ENCODE measurements around the gene ABHD13.
"Not testable (repeated sequence)": the region's sequence is repeated elsewhere in the genome, so short reads cannot be mapped to it uniquely, and the experiment has no call there.

The ABHD13 gene

DNA sequence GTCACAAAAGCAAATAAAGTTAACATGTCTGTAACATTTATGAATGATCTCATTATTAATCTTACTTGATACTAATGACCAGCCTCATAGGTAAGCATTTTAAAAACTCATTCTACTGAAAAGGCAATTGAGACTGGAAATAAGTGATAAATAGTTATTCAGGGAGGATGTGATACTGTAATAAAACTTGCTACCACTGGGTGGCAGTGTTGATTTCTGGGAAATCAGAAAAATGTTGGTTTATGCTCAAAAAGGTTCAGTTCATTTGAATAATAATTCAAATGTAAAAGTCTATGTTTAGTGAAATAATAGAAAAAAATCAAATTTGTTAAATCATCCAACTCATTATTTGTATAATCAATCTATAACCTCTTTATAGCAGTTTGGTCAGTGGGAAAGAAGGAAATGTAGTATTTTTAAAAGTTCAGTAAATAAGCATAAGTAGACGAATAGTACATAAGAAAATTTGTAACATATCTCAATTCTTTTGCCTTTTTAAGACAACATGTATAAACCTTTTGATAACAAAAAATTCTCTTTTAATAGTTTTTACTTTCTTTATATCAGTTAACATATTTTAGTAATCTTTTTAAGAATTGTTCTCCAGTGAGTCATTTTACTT, 9.6 kb downstream of the ABHD13 start:
- Histone ChIP-seq H3K4me1 (ENCODE audit: insufficient read depth, low read length) (no peaks in the 10 kb centered on the region), H3K36me3 (ENCODE audit: insufficient read depth, low read depth, low read length) (peaks cover 6% of the 10 kb centered on the region; the same call in 1 of the 2 replicates), H3K27ac (ENCODE audit: low read length) (no peak overlapping the region), H3K27me3 (ENCODE audit: insufficient read depth, low read length) (no peaks in the 10 kb centered on the region), H3K4me3 (ENCODE audit: low read length) (no peak overlapping the region), H3K9ac (ENCODE audit: low read depth, low read length) (no peak overlapping the region), H3K9me3 (ENCODE audit: insufficient read depth, low read depth, low read length) (no peaks in the 10 kb centered on the region)

DNA sequence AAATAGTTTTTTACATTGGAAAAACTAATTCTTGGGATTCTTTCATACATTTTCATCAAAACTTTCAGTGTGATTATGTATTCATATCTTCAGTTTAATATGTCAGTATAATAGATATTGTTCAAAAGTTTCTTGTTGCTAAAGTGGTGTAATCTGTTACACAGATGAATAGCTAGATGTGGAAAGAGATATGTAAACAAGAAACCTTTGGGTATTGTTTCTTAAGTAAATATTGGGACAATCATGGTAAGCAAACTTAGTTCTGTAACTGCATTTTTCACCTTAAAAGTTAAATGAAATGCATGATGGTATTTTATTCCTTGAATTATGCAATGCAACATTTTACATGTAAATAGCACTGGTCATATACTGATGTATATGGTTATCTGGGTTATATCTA, 12.2 kb downstream of the ABHD13 start:
- H3K4me3 ChIP-seq (ENCODE audit: low read length) = no peak overlapping the region
- no peaks in the 10 kb centered on the region for H3K9me3 ChIP-seq (ENCODE audit: insufficient read depth, low read depth, low read length)
- H3K27me3 ChIP-seq (ENCODE audit: insufficient read depth, low read length) = no peaks in the 10 kb centered on the region
- H3K27ac ChIP-seq (ENCODE audit: low read length) = no peak overlapping the region
- no peaks in the 10 kb centered on the region for H3K4me1 ChIP-seq (ENCODE audit: insufficient read depth, low read length)
- no peak overlapping the region for H3K9ac ChIP-seq (ENCODE audit: low read depth, low read length)
- peaks cover 6% of the 10 kb centered on the region; the same call in 1 of the 2 replicates for H3K36me3 ChIP-seq (ENCODE audit: insufficient read depth, low read depth, low read length)

DNA sequence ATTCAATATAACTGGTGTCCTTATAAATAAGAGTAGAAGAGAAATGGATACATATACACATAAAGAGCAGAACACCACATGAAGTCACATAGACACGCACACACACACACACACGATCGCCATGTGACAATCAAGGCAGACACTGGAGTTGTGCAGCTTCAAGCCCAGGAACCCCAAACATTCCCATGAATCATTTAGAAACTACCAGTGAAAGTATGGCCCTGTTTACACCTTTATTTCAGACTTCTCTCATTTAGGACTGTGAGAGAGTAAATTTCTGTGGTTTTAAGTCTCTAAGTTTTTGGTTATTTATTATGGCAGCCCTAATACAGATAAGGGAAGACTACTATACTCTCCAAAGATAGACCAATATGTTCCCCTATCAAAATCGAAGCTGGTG, 31.0 kb downstream of the ABHD13 start:
- Histone ChIP-seq H3K36me3 (ENCODE audit: insufficient read depth, low read depth, low read length) (no peaks in the 10 kb centered on the region), H3K9ac (ENCODE audit: low read depth, low read length) (no peak overlapping the region), H3K4me3 (ENCODE audit: low read length) (no peak overlapping the region), H3K27ac (ENCODE audit: low read length) (no peak overlapping the region), H3K27me3 (ENCODE audit: insufficient read depth, low read length) (no peaks in the 10 kb centered on the region), H3K9me3 (ENCODE audit: insufficient read depth, low read depth, low read length) (no peaks in the 10 kb centered on the region), H3K4me1 (ENCODE audit: insufficient read depth, low read length) (no peaks in the 10 kb centered on the region)

DNA sequence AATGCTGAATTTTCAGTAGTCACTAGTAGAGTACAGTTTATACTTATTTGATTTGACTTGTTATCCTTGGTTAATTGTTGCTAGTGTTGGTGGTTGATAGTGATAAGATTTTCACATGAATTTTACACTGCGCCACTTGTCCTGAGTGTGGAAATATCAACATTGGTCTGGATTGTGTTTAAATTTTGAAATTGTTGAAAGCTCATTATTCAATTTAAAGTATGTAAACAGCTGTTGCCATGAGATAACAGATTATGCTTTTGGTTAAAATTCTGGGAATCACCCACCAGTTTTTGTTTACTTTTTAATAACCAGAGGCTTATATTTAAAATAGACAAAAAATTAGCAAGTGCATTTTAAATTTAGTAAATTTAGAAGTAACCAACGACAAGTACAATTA, 39.1 kb downstream of the ABHD13 start:
- Histone ChIP-seq H3K36me3 (ENCODE audit: insufficient read depth, low read depth, low read length) (no peaks in the 10 kb centered on the region), H3K9ac (ENCODE audit: low read depth, low read length) (no peak overlapping the region), H3K9me3 (ENCODE audit: insufficient read depth, low read depth, low read length) (no peaks in the 10 kb centered on the region), H3K27ac (ENCODE audit: low read length) (no peak overlapping the region), H3K4me1 (ENCODE audit: insufficient read depth, low read length) (no peaks in the 10 kb centered on the region), H3K4me3 (ENCODE audit: low read length) (no peak overlapping the region), H3K27me3 (ENCODE audit: insufficient read depth, low read length) (no peaks in the 10 kb centered on the region)

DNA sequence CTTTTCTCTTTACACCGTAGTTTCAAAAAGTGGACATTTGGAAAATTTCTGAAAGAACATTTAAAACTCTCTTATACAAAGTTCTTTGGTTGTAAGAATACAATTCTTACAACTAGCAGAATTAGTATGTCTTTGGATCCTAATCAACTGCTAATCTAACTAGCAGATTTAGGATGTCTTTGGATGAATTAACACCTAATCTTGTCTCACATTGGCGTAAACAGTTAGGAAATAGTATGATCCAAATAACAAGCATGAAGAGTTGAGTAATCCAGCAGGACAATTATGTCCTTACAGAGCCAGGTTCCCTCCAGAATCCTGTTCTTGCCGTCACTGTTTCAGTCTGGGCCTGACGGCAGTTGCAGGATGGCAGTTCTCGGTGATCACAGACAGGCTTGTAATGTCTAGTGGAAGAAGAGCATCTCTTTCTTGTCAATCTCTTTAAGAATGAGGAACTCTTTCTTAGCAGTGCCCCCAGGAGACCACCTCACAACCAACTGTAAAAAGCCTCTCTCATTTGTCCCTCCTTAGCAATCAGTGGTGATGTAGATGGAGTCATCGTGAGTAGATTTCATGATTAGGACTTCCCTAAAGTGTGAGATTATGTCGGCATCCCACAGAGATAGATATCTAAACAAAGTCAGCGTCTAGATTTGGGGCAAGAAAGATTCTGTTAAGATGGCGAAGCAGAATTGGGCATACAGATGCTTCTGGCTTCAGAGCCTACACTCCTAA, 45.6 kb downstream of the ABHD13 start:
- Histone ChIP-seq H3K9me3 (ENCODE audit: insufficient read depth, low read depth, low read length) (no peaks in the 10 kb centered on the region), H3K36me3 (ENCODE audit: insufficient read depth, low read depth, low read length) (no peaks in the 10 kb centered on the region), H3K4me1 (ENCODE audit: insufficient read depth, low read length) (no peaks in the 10 kb centered on the region)

DNA sequence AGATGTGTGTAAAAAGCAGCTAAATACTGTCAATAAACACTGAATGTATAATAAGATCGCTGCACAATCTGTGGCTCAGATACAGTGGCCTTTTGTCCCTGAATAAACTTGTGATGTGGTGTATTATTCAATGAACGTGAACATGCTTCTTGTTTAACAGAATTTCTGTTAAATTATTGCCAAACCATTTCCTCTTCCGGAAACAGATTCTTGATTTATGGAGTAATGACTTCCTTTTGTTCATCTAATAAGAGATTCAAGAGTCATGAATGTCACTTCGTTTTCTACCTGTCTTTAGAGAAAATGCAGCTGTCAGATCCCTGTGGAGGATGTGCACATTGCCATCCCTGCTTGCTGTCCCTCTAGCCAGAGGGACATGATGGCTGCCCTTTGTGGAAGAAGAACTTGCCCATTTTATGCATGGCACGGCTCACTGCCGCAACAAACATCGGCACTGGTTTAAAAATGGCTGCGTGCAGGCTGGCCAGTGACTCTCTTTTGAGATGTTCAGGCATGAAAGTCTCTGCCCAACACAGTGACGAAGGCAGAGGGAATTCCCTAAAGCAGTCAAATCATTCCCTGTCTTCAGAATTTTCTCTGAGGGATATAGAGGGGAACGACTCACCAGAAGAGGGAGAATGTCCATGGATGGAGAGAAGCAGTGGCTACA, 48.3 kb downstream of the ABHD13 start:
- H3K27ac ChIP-seq (ENCODE audit: low read length) = no peak overlapping the region
- no peaks in the 10 kb centered on the region for H3K27me3 ChIP-seq (ENCODE audit: insufficient read depth, low read length)
- no peaks in the 10 kb centered on the region for H3K36me3 ChIP-seq (ENCODE audit: insufficient read depth, low read depth, low read length)
- no peaks in the 10 kb centered on the region for H3K9me3 ChIP-seq (ENCODE audit: insufficient read depth, low read depth, low read length)
- no peak overlapping the region for H3K4me3 ChIP-seq (ENCODE audit: low read length)
- no peaks in the 10 kb centered on the region for H3K4me1 ChIP-seq (ENCODE audit: insufficient read depth, low read length)
- no peak overlapping the region for H3K9ac ChIP-seq (ENCODE audit: low read depth, low read length)

More for the DNA sequence above, 45.6 kb downstream of the ABHD13 start:
- Histone ChIP-seq H3K4me3 (ENCODE audit: low read length) (no peak overlapping the region), H3K27ac (ENCODE audit: low read length) (no peak overlapping the region), H3K9ac (ENCODE audit: low read depth, low read length) (no peak overlapping the region), H3K27me3 (ENCODE audit: insufficient read depth, low read length) (no peaks in the 10 kb centered on the region)

DNA sequence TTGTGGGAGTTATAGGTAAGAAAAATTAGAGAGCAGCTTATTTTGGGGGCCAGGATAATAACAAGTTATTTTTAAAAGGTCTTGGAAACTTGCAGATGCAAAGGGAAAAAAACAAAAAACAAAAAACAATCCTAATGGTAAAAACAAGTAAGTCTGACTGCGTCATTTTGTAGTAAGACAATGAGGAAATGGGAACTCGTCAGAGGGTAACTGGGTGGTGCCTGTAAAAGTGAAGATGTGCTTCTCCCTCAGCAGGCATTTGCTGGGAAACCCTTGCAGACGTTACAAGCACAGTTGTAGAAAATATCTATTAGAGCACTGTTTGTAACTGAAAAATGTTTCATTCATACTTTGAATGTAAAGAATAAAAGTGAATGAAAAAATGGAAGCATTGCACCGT, 49.2 kb downstream of the ABHD13 start:
- no peaks in the 10 kb centered on the region for H3K9me3 ChIP-seq (ENCODE audit: insufficient read depth, low read depth, low read length)
- no peaks in the 10 kb centered on the region for H3K4me1 ChIP-seq (ENCODE audit: insufficient read depth, low read length)
- no peak overlapping the region for H3K4me3 ChIP-seq (ENCODE audit: low read length)
- H3K27me3 ChIP-seq (ENCODE audit: insufficient read depth, low read length) = no peaks in the 10 kb centered on the region
- no peak overlapping the region for H3K27ac ChIP-seq (ENCODE audit: low read length)
- no peaks in the 10 kb centered on the region for H3K36me3 ChIP-seq (ENCODE audit: insufficient read depth, low read depth, low read length)
- H3K9ac ChIP-seq (ENCODE audit: low read depth, low read length) = no peak overlapping the region

DNA sequence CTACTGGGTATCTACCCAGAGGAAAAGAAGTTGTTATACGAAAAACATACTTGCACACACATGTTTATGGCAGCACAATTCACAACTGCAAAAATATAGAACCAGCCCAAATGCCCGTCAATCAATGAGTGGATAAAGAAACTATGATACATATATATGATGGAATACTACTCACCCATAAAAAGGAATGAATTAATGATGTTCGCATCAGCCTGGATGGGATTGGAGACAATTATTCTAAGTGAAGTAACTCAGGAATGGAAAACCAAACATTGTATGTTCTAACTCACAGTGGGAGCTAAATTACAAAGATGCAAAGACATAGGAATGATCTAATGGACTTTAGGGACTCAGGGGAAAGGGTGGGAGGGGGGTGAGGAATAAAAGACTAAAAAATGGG, 49.7 kb downstream of the ABHD13 start:
- H3K9me3 ChIP-seq (ENCODE audit: insufficient read depth, low read depth, low read length); H3K27ac ChIP-seq (ENCODE audit: low read length); H3K27me3 ChIP-seq (ENCODE audit: insufficient read depth, low read length); H3K36me3 ChIP-seq (ENCODE audit: insufficient read depth, low read depth, low read length); H3K4me3 ChIP-seq (ENCODE audit: low read length); H3K4me1 ChIP-seq (ENCODE audit: insufficient read depth, low read length); H3K9ac ChIP-seq (ENCODE audit: low read depth, low read length): not testable (repeated sequence)

DNA sequence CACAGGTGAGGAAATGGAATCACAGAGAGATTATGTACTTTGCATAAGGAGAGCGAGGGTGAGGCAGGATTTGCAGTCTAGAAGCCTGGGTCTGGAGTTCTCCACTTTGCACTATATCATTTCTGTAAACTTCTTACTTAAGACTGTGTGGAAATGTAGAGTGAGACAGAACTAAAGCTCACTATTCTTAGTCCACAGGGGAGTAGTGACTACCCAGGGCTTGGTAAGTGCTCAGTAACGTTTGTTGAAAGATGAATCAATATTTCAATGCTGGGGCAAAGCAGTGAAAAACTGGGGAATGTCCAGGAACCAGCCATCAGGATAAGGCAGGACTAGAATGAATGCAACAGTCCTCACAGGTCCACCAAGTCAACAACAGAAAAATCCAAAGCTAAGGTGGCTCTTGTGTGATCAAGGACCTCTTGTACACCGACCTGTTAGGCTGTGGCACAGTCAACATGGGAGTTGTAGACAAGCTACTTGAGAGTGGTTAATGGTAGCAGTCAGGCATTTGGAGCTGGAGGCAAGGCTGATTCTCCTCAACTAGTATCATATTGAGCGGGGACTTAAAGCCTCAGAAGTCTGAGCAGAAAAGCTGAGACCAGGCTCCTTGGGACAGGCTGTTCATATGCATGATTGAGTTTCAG, 50.4 kb downstream of the ABHD13 start:
- no peaks in the 10 kb centered on the region for H3K4me1 ChIP-seq (ENCODE audit: insufficient read depth, low read length)
- no peaks in the 10 kb centered on the region for H3K27me3 ChIP-seq (ENCODE audit: insufficient read depth, low read length)
- no peaks in the 10 kb centered on the region for H3K9me3 ChIP-seq (ENCODE audit: insufficient read depth, low read depth, low read length)
- no peaks in the 10 kb centered on the region for H3K36me3 ChIP-seq (ENCODE audit: insufficient read depth, low read depth, low read length)
- H3K27ac ChIP-seq (ENCODE audit: low read length) = no peak overlapping the region
- no peak overlapping the region for H3K9ac ChIP-seq (ENCODE audit: low read depth, low read length)
- no peak overlapping the region for H3K4me3 ChIP-seq (ENCODE audit: low read length)

DNA sequence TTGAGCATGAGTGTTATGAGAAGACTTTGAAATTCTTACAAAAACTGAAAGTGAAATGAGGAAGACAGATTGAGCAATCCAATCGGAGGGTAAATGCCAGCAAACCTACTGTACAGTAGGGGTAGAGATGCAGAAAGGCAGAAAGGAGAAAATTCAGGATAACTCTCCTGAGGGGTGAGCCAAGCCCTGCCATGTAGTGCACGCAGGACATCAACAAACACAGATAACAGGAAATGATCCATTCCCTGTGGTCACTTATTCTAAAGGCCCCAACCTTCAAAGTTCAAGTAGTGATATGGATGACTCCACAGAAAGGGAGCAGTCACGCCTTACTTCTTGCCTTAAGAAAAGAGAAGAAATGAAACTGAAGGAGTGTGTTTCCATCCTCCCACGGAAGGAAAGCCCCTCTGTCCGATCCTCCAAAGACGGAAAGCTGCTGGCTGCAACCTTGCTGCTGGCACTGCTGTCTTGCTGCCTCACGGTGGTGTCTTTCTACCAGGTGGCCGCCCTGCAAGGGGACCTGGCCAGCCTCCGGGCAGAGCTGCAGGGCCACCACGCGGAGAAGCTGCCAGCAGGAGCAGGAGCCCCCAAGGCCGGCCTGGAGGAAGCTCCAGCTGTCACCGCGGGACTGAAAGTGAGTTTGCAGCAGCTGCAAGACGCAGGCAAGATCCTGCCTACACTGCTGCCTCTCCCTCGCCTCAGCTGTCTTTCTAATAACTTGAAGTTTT, 51.6 kb downstream of the ABHD13 start, which contains the start of gene TNFSF13B:
Gene TNFSF13B, plus strand, starts transcription at position 118 of the 728 bp plus-strand sequence. Its CDS starts 178 bp downstream, at position 296.
- no peak within 1 kb of the TSS for H3K27ac ChIP-seq (ENCODE audit: low read length)
- H3K9ac ChIP-seq (ENCODE audit: low read depth, low read length) = 0 out of 2 replicates have a peak within 1 kb of the TSS, but pooled peaks have one; percentile 13
- H3K9me3 ChIP-seq (ENCODE audit: insufficient read depth, low read depth, low read length) = no peaks in the 10 kb centered on the region
- no peaks in the 10 kb centered on the region for H3K4me1 ChIP-seq (ENCODE audit: insufficient read depth, low read length)
- no peaks in the 10 kb centered on the region for H3K27me3 ChIP-seq (ENCODE audit: insufficient read depth, low read length)
- H3K4me3 ChIP-seq (ENCODE audit: low read length) = no peak within 1 kb of the TSS
- H3K36me3 ChIP-seq (ENCODE audit: insufficient read depth, low read depth, low read length) = no peaks in the 10 kb centered on the region

DNA sequence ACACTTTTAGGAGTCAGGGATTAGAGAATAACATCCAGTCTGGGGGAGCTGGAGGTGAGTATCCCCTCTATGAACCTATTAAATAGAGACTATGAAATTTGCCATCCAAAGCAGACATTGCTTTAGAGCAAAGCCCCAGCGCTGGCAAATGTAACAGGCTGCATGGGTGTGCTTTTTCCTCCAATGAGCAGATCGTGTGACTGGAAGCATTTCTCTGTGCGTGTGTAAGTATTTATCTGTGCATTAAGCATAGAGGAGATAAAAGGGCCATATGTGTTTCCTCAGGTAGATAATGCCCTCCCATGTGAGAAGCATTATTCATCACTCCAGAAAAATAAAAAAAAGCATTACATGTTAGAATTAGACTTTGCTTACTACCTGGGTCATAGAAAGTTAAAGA, 52.2 kb downstream of the ABHD13 start:
- Histone ChIP-seq H3K27ac (ENCODE audit: low read length) (no peak overlapping the region), H3K4me1 (ENCODE audit: insufficient read depth, low read length) (no peaks in the 10 kb centered on the region), H3K4me3 (ENCODE audit: low read length) (no peak overlapping the region), H3K36me3 (ENCODE audit: insufficient read depth, low read depth, low read length) (no peaks in the 10 kb centered on the region), H3K9me3 (ENCODE audit: insufficient read depth, low read depth, low read length) (no peaks in the 10 kb centered on the region), H3K27me3 (ENCODE audit: insufficient read depth, low read length) (no peaks in the 10 kb centered on the region), H3K9ac (ENCODE audit: low read depth, low read length) (0 out of 2 replicates have a peak overlapping the region, but pooled peaks have one; percentile 13)

All from iPS-20b (cell line).